PFSK-1 (cell line): ENCODE measurements around the gene METTL17.

Experiments
- POLR2AphosphoS5 ChIP-seq: IDR thresholded peaks from 2 replicates; pipeline ENCODE4 v1.6.1; 2012; ENCODE audit warnings: low read depth, mild to moderate bottlenecking, control low read depth, low read length, moderate library complexity
- SIN3A ChIP-seq: IDR thresholded peaks from 2 replicates; pipeline ENCODE4 v1.6.1; 2012; ENCODE audit warnings: mild to moderate bottlenecking, low read length, moderate library complexity, borderline replicate concordance; ENCODE audit not compliant: insufficient read depth
- TAF1 ChIP-seq: IDR thresholded peaks from 2 replicates; pipeline ENCODE4 v1.6.1; 2012; ENCODE audit warnings: low read length, control low read depth, borderline replicate concordance; ENCODE audit not compliant: insufficient read depth

DNA sequence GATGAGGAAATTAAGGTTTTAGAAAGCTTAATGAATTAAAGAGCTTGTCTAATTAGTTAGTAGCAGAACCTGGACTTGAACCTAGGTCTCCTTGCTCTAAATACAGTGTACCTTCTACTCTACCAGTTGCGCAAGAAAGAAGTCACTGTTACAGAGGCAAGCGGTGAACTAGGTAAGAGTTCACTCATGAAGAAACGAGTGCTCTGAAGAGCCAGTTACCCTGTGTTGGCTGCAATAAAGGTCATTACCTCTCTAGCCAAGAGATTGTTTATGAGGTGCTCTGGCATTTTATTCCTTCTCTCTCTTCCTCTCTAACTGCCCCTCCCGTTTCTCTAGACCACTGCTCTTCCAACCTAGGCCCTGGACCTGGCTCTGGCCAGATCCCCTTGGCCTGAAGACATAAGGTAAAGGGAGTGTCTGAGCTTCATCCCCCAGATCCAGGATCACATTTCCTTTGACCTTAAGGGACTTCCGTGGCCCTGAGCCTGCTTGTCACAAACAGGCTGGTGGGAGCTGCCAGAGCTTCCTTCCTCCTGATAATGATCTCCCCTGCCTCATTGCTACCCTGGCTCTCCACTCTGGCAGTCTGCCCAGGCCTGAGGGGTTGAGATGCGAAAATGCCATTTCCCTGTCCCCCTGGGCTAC, 54.3 kb downstream of the METTL17 start:
- TF ChIP-seq POLR2AphosphoS5 (no peak), SIN3A (no peak), TAF1 (no peak)
